ENCODE results near the gene SPATC1L.

Gene SPATC1L

GRCh38 chr21:46128106-46128932 is 55.9 kb downstream of the SPATC1L start:
- no peak for DNase-seq (ENCODE audit: low read depth)
- TF ChIP-seq, protein P1, sequence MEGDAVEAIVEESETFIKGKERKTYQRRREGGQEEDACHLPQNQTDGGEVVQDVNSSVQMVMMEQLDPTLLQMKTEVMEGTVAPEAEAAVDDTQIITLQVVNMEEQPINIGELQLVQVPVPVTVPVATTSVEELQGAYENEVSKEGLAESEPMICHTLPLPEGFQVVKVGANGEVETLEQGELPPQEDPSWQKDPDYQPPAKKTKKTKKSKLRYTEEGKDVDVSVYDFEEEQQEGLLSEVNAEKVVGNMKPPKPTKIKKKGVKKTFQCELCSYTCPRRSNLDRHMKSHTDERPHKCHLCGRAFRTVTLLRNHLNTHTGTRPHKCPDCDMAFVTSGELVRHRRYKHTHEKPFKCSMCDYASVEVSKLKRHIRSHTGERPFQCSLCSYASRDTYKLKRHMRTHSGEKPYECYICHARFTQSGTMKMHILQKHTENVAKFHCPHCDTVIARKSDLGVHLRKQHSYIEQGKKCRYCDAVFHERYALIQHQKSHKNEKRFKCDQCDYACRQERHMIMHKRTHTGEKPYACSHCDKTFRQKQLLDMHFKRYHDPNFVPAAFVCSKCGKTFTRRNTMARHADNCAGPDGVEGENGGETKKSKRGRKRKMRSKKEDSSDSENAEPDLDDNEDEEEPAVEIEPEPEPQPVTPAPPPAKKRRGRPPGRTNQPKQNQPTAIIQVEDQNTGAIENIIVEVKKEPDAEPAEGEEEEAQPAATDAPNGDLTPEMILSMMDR (IDR thresholded peaks at IDR 0.05; ENCODE audit: low read depth, low read length, missing control alignments): no peak
- no peak overlapping the region for H3K4me3 ChIP-seq (ENCODE audit: low read depth, low read length)
- in situ Hi-C loops (cut with HindIII; ENCODE audit: low sequenced_read_pairs): no loop called here

DNA sequence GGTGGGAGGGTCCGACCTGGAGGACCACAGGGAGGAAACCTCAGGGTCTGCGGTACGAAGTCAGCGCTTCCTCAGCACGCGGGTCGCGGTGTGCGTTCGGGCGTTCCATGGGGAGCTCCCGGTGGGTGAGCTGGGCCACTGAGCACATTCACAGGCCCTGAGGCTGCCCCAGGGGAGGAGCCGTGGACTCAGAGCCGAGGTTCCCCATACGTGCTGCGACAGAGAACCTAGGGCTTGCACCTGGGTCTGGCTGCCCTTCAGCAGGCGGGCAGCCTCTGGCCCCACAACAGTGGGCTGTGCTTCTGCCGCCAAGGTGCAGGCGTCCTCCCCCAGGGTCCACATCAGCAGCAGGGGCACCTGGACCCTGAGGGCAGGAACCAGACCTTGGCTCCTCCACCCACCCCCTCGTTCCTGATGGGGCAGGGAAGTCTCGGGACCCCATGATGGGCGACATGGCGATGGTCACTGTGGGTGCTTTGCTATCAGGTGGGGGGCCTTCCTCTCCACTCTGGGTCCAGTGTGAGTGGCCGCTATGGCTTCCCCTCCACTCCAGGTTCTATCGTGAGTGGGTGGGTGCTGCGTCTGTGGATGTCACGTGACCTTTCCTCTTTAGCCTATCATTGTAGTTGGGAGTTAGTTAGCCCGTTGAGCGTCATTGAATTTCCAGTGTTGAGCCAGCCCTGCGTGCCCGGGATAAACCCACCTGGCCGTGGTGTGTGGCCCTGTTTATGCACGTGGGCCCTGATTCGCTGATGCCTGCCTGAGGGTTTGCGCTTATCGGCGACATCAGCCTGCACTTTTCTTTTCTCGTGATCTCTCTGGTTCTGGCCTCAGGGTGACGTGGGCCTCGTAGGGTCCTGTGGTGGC is 56.8 kb downstream of the SPATC1L start:
- no peak overlapping the region for H3K4me3 ChIP-seq (ENCODE audit: low read depth, low read length)
- in situ Hi-C loops (cut with HindIII; ENCODE audit: low sequenced_read_pairs): no loop called here
- TF ChIP-seq, protein P1 (IDR thresholded peaks at IDR 0.05; ENCODE audit: low read depth, low read length, missing control alignments): no peak
- DNase-seq (ENCODE audit: low read depth): no peak

- TF ChIP-seq, protein P1 (IDR thresholded peaks at IDR 0.05; ENCODE audit: low read depth, low read length, missing control alignments): no peak
- in situ Hi-C loops (cut with HindIII; ENCODE audit: low sequenced_read_pairs): no loop called here
- H3K4me3 ChIP-seq (ENCODE audit: low read depth, low read length): no peak overlapping the region
- no peak for DNase-seq (ENCODE audit: low read depth)
Observed at GRCh38 chr21:46126309-46127238, 57.7 kb downstream of the SPATC1L start.

- TF ChIP-seq, protein P1 (IDR thresholded peaks at IDR 0.05; ENCODE audit: low read depth, low read length, missing control alignments): no peak
- no peak overlapping the region for H3K4me3 ChIP-seq (ENCODE audit: low read depth, low read length)
- DNase-seq (ENCODE audit: low read depth): no peak
- in situ Hi-C loops (cut with HindIII; ENCODE audit: low sequenced_read_pairs): no loop called here
Observed at GRCh38 chr21:46125846-46126301, 58.4 kb downstream of the SPATC1L start.

- TF ChIP-seq, protein P1 (IDR thresholded peaks at IDR 0.05; ENCODE audit: low read depth, low read length, missing control alignments): no peak
- in situ Hi-C loops (cut with HindIII; ENCODE audit: low sequenced_read_pairs): no loop called here
- no peak for DNase-seq (ENCODE audit: low read depth)
- no peak overlapping the region for H3K4me3 ChIP-seq (ENCODE audit: low read depth, low read length)
Observed at GRCh38 chr21:46124926-46125845, 59.1 kb downstream of the SPATC1L start.

All from astrocyte of the cerebellum (primary cell).